OCI-LY7 (cell line): Measurements from ENCODE around the gene DNAH3. TPM values are rescaled to one million over a fixed set of nuclear protein-coding genes. Genes with fewer than 3 reads are reported as not detected.
"Not testable (repeated sequence)": the region's sequence is repeated elsewhere in the genome, so short reads cannot be mapped to it uniquely, and the experiment has no call there.

Experiments
- BruUV-seq: library from RNA; stranded (reverse); fragments of 400-500 nt; replicated peaks from 2 replicates; lab custom pipeline; 2021; lab: Mats Ljungman, UMichigan
- CTCF ChIA-PET: fragments of 300-600 bp; sonication (Branson Sonifier 250); formaldehyde crosslinking; loops from one replicate; lab custom pipeline; 2022; ENCODE audit warnings: antibody characterized with exemption; ENCODE audit not compliant: unreplicated experiment; lab: Charles Lee
- POLR2A ChIA-PET: fragments of 300-600 bp; sonication (Branson Sonifier 250); formaldehyde crosslinking; loops from one replicate; lab custom pipeline; 2022; ENCODE audit warnings: antibody characterized with exemption; lab: Charles Lee
- DNase-seq: peaks from one replicate; pipeline ENCODE4 v3.0.0-alpha.2; 2015; ENCODE audit warnings: low spot score
- H2AFZ ChIP-seq: fragments of 200-600 bp; sonication (generic), shearing (Covaris generic); 2 replicates; pipeline ENCODE4 v1.6.1; 2014; ENCODE audit warnings: mild to moderate bottlenecking, antibody characterized with exemption, low read length, moderate library complexity
- H3K27ac ChIP-seq: fragments of 200-600 bp; sonication (generic); 2 replicates; pipeline ENCODE4 v1.5.1; 2014; ENCODE audit warnings: mixed run types, low read depth, mild to moderate bottlenecking, moderate library complexity, low read length, inconsistent platforms; ENCODE audit not compliant: poor library complexity, severe bottlenecking
- H3K36me3 ChIP-seq: fragments of 200-600 bp; sonication (generic); 2 replicates; pipeline ENCODE4 v1.6.1; 2014; ENCODE audit warnings: mild to moderate bottlenecking, antibody characterized with exemption, low read length, moderate library complexity, mixed read lengths; ENCODE audit not compliant: insufficient read depth
- H3K4me1 ChIP-seq: fragments of 200-600 bp; sonication (generic); 2 replicates; pipeline ENCODE4 v1.5.1; 2014; ENCODE audit warnings: mild to moderate bottlenecking, low read length; ENCODE audit not compliant: insufficient read depth, poor library complexity, severe bottlenecking
- H3K4me2 ChIP-seq: fragments of 200-600 bp; sonication (generic); 2 replicates; pipeline ENCODE4 v1.6.1; 2014; ENCODE audit warnings: mild to moderate bottlenecking, low read length
- H3K4me3 ChIP-seq: fragments of 200-600 bp; sonication (generic); 2 replicates; pipeline ENCODE4 v1.5.1; 2014; ENCODE audit warnings: mild to moderate bottlenecking, low read depth, low read length; ENCODE audit not compliant: poor library complexity, severe bottlenecking
- H3K79me2 ChIP-seq: fragments of 200-600 bp; sonication (generic); 2 replicates; pipeline ENCODE4 v1.6.1; 2016; ENCODE audit warnings: low read depth, mild to moderate bottlenecking, low read length, moderate library complexity, mixed read lengths; ENCODE audit not compliant: insufficient read depth
- H3K9me2 ChIP-seq: fragments of 200-600 bp; sonication (generic); 2 replicates; pipeline ENCODE4 v1.6.1; 2016; ENCODE audit warnings: mild to moderate bottlenecking, low read length, mixed read lengths; ENCODE audit not compliant: insufficient read depth
- H3K9me3 ChIP-seq: fragments of 200-600 bp; sonication (generic); 2 replicates; pipeline ENCODE4 v1.6.1; 2014; ENCODE audit warnings: mild to moderate bottlenecking, mixed run types, low read length, mixed read lengths
- H4K20me1 ChIP-seq: fragments of 200-600 bp; sonication (generic); 2 replicates; pipeline ENCODE4 v1.6.1; 2014; ENCODE audit warnings: mild to moderate bottlenecking, antibody characterized with exemption, low read length, moderate library complexity, mixed read lengths; ENCODE audit not compliant: insufficient read depth
- EZH2phosphoT487 ChIP-seq: fragments of 200-600 bp; sonication (generic); IDR thresholded peaks from 2 replicates; pipeline ENCODE4 v1.6.1; 2018; ENCODE audit warnings: low read depth, borderline replicate concordance, mild to moderate bottlenecking, mixed run types, antibody characterized with exemption, low read length, moderate library complexity, mixed read lengths
- intact Hi-C: fragments of 100-400 bp; cut with micrococcal nuclease; formaldehyde crosslinking; loops from one replicate; pipeline ENCODE4 v1.10.0; 2022; ENCODE audit not compliant: unreplicated experiment
- total RNA-seq, 2 experiments: library from RNA; depleted of rRNA in 1 of 2; stranded (reverse); fragments of >200 nt in 1 of 2; shearing (Covaris generic) in 1 of 2; gene quantifications; 2 replicates each; pipeline ENCODE4 v1.2.3, GENCODE V29; 2014 to 2022
- TF ChIP-seq, protein P1 (sequence below): fragments of 200-600 bp; sonication (generic); conservative IDR thresholded peaks from 2 replicates; pipeline ENCODE4 v1.5.1; 2014; ENCODE audit warnings: mild to moderate bottlenecking, antibody characterized with exemption, low read length, moderate library complexity, mixed read lengths

The DNAH3 gene
- total RNA-seq, 2 experiments from 2014 or later: not detected

GRCh38 chr16:20949660-20950059 is 201.0 kb downstream of the DNAH3 start:
- Histone ChIP-seq H3K4me1 (no peaks in the 10 kb centered on the region), H3K4me3 (no peak overlapping the region), H4K20me1 (no peaks in the 10 kb centered on the region), H3K79me2 (no peaks in the 10 kb centered on the region), H2AFZ (no peak overlapping the region), H3K9me3 (no peaks in the 10 kb centered on the region), H3K9me2 (no peaks in the 10 kb centered on the region), H3K36me3 (no peaks in the 10 kb centered on the region), H3K27ac (no peak overlapping the region), H3K4me2 (no peak overlapping the region)
- TF ChIP-seq, protein P1, sequence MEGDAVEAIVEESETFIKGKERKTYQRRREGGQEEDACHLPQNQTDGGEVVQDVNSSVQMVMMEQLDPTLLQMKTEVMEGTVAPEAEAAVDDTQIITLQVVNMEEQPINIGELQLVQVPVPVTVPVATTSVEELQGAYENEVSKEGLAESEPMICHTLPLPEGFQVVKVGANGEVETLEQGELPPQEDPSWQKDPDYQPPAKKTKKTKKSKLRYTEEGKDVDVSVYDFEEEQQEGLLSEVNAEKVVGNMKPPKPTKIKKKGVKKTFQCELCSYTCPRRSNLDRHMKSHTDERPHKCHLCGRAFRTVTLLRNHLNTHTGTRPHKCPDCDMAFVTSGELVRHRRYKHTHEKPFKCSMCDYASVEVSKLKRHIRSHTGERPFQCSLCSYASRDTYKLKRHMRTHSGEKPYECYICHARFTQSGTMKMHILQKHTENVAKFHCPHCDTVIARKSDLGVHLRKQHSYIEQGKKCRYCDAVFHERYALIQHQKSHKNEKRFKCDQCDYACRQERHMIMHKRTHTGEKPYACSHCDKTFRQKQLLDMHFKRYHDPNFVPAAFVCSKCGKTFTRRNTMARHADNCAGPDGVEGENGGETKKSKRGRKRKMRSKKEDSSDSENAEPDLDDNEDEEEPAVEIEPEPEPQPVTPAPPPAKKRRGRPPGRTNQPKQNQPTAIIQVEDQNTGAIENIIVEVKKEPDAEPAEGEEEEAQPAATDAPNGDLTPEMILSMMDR: no peak
- no peak for TF ChIP-seq EZH2phosphoT487
- intact Hi-C loops: no loop called here
- no peak for DNase-seq
- no TSS peak for BruUV-seq
- ChIA-PET POLR2A (no interaction called here), CTCF (no interaction called here)

- no TSS peak for BruUV-seq
- intact Hi-C loops: no loop called here
- TF ChIP-seq EZH2phosphoT487: no peak
- TF ChIP-seq, protein P1: no peak
- CTCF ChIA-PET: no interaction called here
- no peak overlapping the region for H2AFZ ChIP-seq
- no peak overlapping the region for H3K4me3 ChIP-seq
- no peaks in the 10 kb centered on the region for H3K9me2 ChIP-seq
- no peak overlapping the region for H3K27ac ChIP-seq
- no peaks in the 10 kb centered on the region for H3K79me2 ChIP-seq
- no peaks in the 10 kb centered on the region for H3K9me3 ChIP-seq
- H3K36me3 ChIP-seq: no peaks in the 10 kb centered on the region
- H3K4me2 ChIP-seq: no peak overlapping the region
- H4K20me1 ChIP-seq: no peaks in the 10 kb centered on the region
- POLR2A ChIA-PET: interaction anchor here (0.7 kb wide), 1 partner anchor 73 kb away, joined by 4 read pairs; no protein-coding TSS in a partner anchor
- H3K4me1 ChIP-seq: no peaks in the 10 kb centered on the region
- DNase-seq: no peak
These were observed 202.2 kb downstream of the DNAH3 start for GRCh38 chr16:20948444-20948843.

DNA sequence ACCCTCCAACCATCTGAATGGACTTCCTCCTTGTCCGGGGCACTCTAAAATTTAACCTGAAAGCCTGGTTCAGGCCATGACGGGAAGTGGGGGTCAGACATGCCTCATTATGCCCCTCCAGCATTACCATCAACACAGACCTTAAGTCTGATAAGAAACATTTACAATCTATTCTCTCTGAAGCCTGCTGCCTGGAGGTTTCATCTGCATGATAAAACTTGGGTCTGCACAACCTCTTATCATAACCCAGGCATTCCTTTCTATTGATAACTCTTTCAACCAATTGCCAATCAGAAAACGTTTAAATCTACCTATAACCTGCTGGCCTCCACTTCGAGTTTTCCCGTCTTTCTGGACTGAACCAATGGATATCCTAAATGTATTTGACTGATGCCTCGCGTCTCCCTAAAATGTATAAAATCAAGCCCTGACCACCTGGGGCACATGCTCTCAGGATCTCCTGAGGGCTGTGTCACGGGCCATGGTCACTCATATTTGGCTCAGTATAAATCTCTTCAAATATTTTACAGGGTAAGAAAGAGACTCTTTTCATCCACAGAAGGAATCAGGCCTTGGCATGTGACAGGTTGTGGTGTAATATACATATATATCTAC is 204.5 kb downstream of the DNAH3 start:
- no peak overlapping the region for H2AFZ ChIP-seq
- no peaks in the 10 kb centered on the region for H3K9me3 ChIP-seq
- no peak overlapping the region for H3K27ac ChIP-seq
- DNase-seq: no peak
- no peak overlapping the region for H3K4me2 ChIP-seq
- intact Hi-C loops: no loop called here
- H3K79me2 ChIP-seq: no peaks in the 10 kb centered on the region
- POLR2A ChIA-PET: no interaction called here
- no TSS peak for BruUV-seq
- no peak overlapping the region for H3K4me3 ChIP-seq
- CTCF ChIA-PET: no interaction called here
- TF ChIP-seq, protein P1: no peak
- no peak for TF ChIP-seq EZH2phosphoT487
- no peaks in the 10 kb centered on the region for H4K20me1 ChIP-seq
- H3K36me3 ChIP-seq: no peaks in the 10 kb centered on the region
- no peaks in the 10 kb centered on the region for H3K4me1 ChIP-seq
- H3K9me2 ChIP-seq: no peaks in the 10 kb centered on the region

DNA sequence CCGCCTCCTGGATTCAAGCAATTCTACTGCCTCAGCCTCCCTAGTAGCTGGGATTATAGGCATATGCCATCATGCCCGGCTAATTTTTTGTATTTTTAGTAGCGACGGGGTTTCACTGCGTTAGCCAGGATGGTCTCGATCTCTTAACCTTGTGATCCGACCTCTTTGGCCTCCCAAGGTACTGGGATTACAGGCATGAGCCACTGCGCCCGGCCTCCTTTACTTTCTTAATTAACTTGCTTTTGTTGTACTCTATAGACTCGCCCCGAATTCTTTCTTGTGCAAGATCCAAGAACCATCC is 205.1 kb downstream of the DNAH3 start:
- H3K36me3 ChIP-seq, H3K9me3 ChIP-seq, H2AFZ ChIP-seq, H3K4me1 ChIP-seq, H3K4me2 ChIP-seq, H3K4me3 ChIP-seq, POLR2A ChIA-PET, BruUV-seq, CTCF ChIA-PET, H3K9me2 ChIP-seq, H3K27ac ChIP-seq, DNase-seq, H3K79me2 ChIP-seq, H4K20me1 ChIP-seq: not testable (repeated sequence)
- intact Hi-C loops: loop anchor here (1.0 kb wide), 1 partner anchor 95 kb away; no protein-coding TSS in a partner anchor
